ENCODE measurements around the gene STPG3. TPM values are rescaled to one million over a fixed set of nuclear protein-coding genes. Genes with fewer than 3 reads are reported as not detected.
A peak's percentile ranks its signal among the peaks of the same experiment; 100 is the strongest.

STPG3 gene
- total and polyA plus RNA-seq, 4 experiments from 2014 or later, result not detected

DNA sequence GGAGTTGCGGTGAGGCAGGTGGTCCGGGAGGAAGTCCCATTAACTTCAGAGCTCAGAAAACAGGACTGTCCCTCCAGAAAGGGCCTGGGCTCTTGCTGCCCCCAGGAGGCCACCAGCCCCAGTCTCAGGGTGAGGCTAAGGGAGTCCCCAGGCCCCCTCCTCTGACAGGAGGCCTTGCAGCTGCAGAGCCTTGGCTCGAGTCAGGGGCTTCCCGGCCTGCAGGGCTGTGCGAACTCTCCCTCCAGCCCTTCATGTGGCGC lies 3.2 kb upstream of the STPG3 start:
- ChIA-PET CTCF (ENCODE audit: partially characterized antibody) (interaction anchor here (1.4 kb wide), 1 partner anchor 11 kb away, joined by 6 read pairs; no protein-coding TSS in a partner anchor), POLR2A (ENCODE audit: partially characterized antibody) (interaction anchor here (1.2 kb wide), 1 partner anchor 47 kb away, joined by 4 read pairs; the partner anchor contains the start of gene TPRN)
- Mint-ChIP-seq H3K36me3 (peaks cover 2 to 3% of the 10 kb centered on the region in 2 donors), H3K4me3 (no peak overlapping the region), H3K27me3 (no peaks in the 10 kb centered on the region), H3K27ac (peak overlapping the region in 1 of 7 donors; percentile 40), H3K9me3 (peaks cover 0 to 2% (median 0%) of the 10 kb centered on the region in 8 donors), H3K4me1 (peaks cover 0 to 15% (median 8%) of the 10 kb centered on the region in 4 donors)
- intact Hi-C loops (cut with micrococcal nuclease), result no loop called here
- H3K27me3 ChIP-seq (ENCODE audit: insufficient read depth, low read length), result no peaks in the 10 kb centered on the region
- DNase-seq, result no peak
- no peaks in the 10 kb centered on the region for H3K9me3 ChIP-seq (ENCODE audit: control insufficient read depth in 1 of 2, low read length in 2 of 2)
- no peak overlapping the region for H3K4me3 ChIP-seq (ENCODE audit: low read length in 2 of 2)
- peaks cover 9% of the 10 kb centered on the region for H3K36me3 ChIP-seq (ENCODE audit: insufficient read depth, low read length)
- H3K27ac ChIP-seq (ENCODE audit: low read depth, low read length), result no peak overlapping the region
- peaks cover 5% of the 10 kb centered on the region for H3K4me1 ChIP-seq (ENCODE audit: insufficient read depth, low read length)

DNA sequence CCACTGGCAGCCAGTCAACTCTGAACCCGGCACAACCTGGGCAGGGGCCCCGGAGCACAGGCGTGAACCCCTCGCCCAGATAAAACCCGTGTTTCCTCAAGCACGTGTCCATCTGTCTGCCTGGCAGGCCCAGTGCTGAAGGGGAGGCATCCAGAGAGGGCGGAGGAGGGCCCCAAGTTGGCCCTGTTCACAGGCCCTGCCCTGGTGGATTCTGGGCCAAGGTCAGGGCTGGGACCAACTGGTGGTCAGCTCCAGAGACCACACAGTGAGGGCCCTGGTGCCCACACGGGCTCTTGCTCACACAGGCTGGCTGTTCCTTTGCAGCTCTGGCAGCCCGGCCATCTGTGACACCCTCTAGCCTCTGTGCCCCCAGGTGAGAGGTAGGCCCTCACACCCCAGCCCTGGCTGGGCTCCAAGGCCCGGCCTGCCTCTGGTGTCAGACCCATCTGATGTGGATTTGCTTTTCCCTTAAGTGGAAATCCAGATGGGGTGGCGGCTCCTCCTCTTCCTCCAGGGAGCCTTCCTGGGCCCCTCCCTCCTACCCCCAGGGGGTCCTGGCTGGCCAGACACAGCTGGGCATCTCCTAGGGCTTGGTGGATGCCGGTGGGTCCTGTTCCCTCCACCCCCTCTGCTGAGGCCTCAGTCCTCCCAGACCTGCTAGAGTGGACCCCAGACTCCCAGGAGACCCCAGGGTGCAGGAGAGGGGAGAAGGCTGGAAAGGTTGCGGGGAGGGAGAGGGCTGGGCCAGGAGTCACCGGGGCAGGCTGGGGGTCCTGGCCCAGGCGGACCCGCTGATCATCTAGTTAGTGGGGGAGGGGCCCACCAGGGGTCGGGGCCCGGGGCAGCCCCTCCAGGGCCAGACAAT lies 525 bp upstream of the STPG3 start:
- POLR2A ChIA-PET (ENCODE audit: partially characterized antibody), result interaction anchor here (10.6 kb wide), 1 partner anchor 9 kb away, joined by 260 read pairs; the partner anchor contains the start of gene TUBB4B
- no peak overlapping the region for H3K27ac ChIP-seq (ENCODE audit: low read depth, low read length)
- Mint-ChIP-seq H3K9me3 (peaks cover 0 to 3% (median 0%) of the 10 kb centered on the region in 8 donors), H3K4me1 (peaks cover under 1 to 6% (median 2%) of the 10 kb centered on the region in 4 donors), H3K27ac (no peak overlapping the region), H3K36me3 (peaks cover 0 to under 1% of the 10 kb centered on the region in 2 donors), H3K27me3 (no peaks in the 10 kb centered on the region), H3K4me3 (no peak overlapping the region)
- H3K27me3 ChIP-seq (ENCODE audit: insufficient read depth, low read length), result no peaks in the 10 kb centered on the region
- H3K4me1 ChIP-seq (ENCODE audit: insufficient read depth, low read length), result peaks cover 9% of the 10 kb centered on the region
- DNase-seq, result peak in 1 of 5 donors; percentile 12
- intact Hi-C loops (cut with micrococcal nuclease), result no loop called here
- no peak overlapping the region for H3K4me3 ChIP-seq (ENCODE audit: low read length in 2 of 2)
- H3K36me3 ChIP-seq (ENCODE audit: insufficient read depth, low read length), result no peaks in the 10 kb centered on the region
- no peaks in the 10 kb centered on the region for H3K9me3 ChIP-seq (ENCODE audit: control insufficient read depth in 1 of 2, low read length in 2 of 2)
- CTCF ChIA-PET (ENCODE audit: partially characterized antibody), result no interaction called here

DNA sequence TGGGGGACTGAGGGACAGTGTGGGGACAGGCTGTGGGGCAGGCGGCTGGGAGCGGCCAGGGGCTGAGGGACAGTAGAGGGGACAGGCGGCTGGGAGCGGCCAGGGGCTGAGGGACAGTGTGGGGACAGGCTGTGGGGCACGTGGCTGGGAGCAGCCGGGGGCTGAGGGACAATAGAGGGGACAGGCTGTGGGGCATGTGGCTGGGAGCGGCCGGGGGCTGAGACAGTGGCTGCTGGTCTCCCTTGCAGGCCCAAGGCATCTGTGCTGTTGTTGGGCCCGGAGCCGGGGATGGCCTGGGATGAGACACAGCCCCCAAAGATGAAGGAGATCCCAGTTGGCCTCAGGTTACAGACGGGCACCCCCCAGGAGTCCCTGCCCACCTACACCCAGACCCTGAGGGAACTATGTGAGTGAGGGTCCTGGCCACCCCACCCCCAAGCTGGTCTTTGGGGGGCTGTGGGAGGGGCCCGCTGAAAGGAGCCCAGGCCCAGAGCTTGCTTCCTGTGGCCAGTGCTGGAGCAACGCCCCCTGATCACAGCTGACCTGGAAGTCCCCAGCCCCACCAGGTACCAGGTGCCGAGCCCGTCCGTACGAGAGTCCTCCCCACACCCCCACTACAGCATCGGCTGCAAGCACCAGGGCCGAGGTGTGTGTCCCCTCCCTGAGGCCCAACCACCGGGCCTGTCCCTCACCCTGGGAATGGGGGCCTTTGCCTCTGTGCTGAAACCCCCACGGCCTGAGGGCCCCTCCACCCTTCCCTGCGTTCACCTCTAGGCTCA lies 593 bp downstream of the STPG3 start:
- Mint-ChIP-seq H3K27me3 (no peaks in the 10 kb centered on the region), H3K9me3 (peaks cover 0 to 3% (median 0%) of the 10 kb centered on the region in 8 donors), H3K4me1 (peaks cover 2 to 17% (median 7%) of the 10 kb centered on the region in 4 donors), H3K27ac (no peak overlapping the region), H3K4me3 (no peak overlapping the region), H3K36me3 (peaks cover 0 to 3% of the 10 kb centered on the region in 2 donors)
- intact Hi-C loops (cut with micrococcal nuclease), result no loop called here
- H3K4me3 ChIP-seq (ENCODE audit: low read length in 2 of 2), result no peak overlapping the region
- ChIA-PET CTCF (ENCODE audit: partially characterized antibody) (no interaction called here), POLR2A (ENCODE audit: partially characterized antibody) (interaction anchor here (1.2 to 10.6 kb wide), 2 partner anchors 11 to 50 kb away, joined by 3 to 260 read pairs; partner anchors contain the start of gene TUBB4B)
- H3K36me3 ChIP-seq (ENCODE audit: insufficient read depth, low read length), result no peaks in the 10 kb centered on the region
- no peaks in the 10 kb centered on the region for H3K9me3 ChIP-seq (ENCODE audit: control insufficient read depth in 1 of 2, low read length in 2 of 2)
- H3K27ac ChIP-seq (ENCODE audit: low read depth, low read length), result no peak overlapping the region
- H3K27me3 ChIP-seq (ENCODE audit: insufficient read depth, low read length), result no peaks in the 10 kb centered on the region
- peak in 1 of 5 donors; percentile 28 for DNase-seq
- H3K4me1 ChIP-seq (ENCODE audit: insufficient read depth, low read length), result peaks cover 20% of the 10 kb centered on the region

DNA sequence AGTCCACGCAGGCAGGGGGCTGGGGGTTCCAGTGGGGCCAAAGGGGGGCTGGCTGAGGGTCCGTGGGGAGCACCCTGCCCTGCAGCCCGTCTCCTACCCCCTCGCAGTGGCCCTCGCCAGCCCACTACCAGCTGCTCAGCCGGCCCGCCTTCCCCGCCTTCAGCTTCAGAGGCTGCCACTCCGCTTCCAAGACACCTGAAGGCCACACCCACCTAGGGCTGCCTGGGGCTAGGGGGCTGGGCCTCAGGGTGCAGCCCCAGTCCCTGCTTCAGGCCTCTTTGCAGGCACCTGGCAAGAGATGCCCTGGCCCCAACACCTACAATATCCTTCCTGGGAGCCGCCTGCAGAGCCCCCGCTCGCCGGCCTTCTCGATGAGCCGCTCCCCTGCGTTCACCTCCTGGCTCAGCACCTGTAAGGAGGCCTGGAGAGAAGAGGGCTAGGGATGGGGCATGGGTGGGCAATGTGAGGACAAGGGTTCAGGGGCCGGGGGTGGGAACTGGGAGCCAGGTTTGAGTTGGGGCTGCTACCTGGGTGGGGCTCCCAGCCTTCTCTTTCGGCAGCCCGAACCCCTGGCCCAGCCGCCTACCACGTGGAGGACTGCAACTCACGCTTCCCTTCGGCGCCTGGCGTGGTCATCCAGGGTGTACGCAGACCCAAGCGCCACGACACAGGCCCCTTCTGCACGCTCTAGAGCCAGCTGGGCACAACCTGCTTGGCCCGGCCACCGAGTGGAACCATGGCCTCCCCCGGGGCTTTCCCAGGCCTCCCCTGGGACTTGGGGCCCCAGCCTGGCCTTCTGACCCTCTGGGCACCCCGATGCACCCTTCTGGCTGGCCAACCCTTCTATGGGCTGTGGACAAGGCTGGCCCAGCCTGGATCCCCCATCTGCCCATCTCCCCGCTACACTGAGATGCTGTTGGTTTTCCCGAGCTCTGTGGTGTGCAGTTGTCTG lies 1.7 kb downstream of the STPG3 start:
- H3K4me3 Mint-ChIP-seq, result peak overlapping the region in 1 of 8 donors; percentile 89
- no peak overlapping the region for H3K27ac ChIP-seq (ENCODE audit: low read depth, low read length)
- intact Hi-C loops (cut with micrococcal nuclease), result no loop called here
- H3K9me3 ChIP-seq (ENCODE audit: control insufficient read depth in 1 of 2, low read length in 2 of 2), result no peaks in the 10 kb centered on the region
- H3K4me3 ChIP-seq (ENCODE audit: low read length in 2 of 2), result no peak overlapping the region
- peaks cover 0 to 3% (median 0%) of the 10 kb centered on the region in 8 donors for H3K9me3 Mint-ChIP-seq
- ChIA-PET CTCF (ENCODE audit: partially characterized antibody) (interaction anchor here (2.0 kb wide), 1 partner anchor 16 kb away, joined by 10 read pairs; no protein-coding TSS in a partner anchor), POLR2A (ENCODE audit: partially characterized antibody) (interaction anchor here (1.1 to 10.6 kb wide), 3 partner anchors 12 to 52 kb away, joined by 3 to 260 read pairs (median 3); partner anchors contain the start of gene TUBB4B)
- H3K27me3 Mint-ChIP-seq, result no peaks in the 10 kb centered on the region
- DNase-seq, result peak in 1 of 5 donors; percentile 36
- no peak overlapping the region for H3K27ac Mint-ChIP-seq
- H3K27me3 ChIP-seq (ENCODE audit: insufficient read depth, low read length), result no peaks in the 10 kb centered on the region
- H3K4me1 ChIP-seq (ENCODE audit: insufficient read depth, low read length), result peaks cover 25% of the 10 kb centered on the region
- H3K36me3 Mint-ChIP-seq, result peaks cover 0 to 3% of the 10 kb centered on the region in 2 donors
- no peaks in the 10 kb centered on the region for H3K36me3 ChIP-seq (ENCODE audit: insufficient read depth, low read length)
- peaks cover 2 to 24% (median 10%) of the 10 kb centered on the region in 4 donors for H3K4me1 Mint-ChIP-seq

DNA sequence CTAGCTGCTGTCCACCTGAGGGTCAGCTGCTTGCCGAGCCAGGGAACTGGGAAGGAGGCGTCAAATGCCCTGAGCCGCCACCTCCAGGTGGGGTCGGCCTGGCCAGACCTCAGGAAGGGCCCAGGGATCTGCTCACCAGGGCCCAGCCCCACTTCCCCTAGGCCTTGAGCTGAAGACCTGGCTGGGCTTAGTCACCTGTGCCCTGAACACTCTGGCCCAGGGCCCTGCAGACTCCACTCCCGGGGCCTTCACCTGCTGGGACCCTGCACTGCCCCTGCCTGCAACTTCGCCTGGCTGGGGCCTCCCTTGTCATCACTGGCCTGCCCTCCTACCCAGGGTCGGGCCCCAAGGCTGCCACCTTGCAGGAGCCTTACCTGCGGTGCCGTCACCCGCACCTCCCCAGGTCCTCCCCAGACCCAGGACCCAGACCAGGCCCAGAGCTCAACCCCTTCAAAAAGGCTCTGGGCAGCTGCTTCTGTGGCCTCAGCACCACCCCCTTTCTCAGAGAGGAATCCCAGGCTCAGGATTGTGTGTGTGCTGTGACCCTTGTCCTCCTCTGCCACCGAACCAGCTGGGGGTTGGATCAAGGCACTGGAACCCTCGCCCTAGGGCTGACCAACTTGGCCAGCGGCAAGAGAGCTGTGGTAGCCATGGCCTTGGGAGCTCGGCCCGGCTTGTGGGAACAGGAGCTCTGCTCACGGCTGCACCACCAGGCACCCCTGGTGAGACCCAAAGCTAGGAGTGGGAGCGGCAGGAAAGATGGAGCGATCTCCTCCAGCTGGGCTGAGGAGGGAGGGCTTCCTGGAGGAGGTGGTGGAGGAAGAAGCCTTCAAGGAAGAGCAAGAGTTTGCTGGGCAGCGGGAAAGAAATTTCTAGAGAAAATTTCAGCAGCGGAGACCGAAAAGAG lies 2.9 kb downstream of the STPG3 start:
- Mint-ChIP-seq H3K4me1 (peaks cover 2 to 24% (median 10%) of the 10 kb centered on the region in 4 donors), H3K36me3 (peaks cover 0 to 3% of the 10 kb centered on the region in 2 donors), H3K27ac (peak overlapping the region in 5 of 7 donors; percentile 50 to 79 (median 74)), H3K4me3 (peak overlapping the region; percentile 81 to 89 (median 85)), H3K27me3 (no peaks in the 10 kb centered on the region), H3K9me3 (peaks cover 0 to 3% (median 0%) of the 10 kb centered on the region in 8 donors)
- Histone ChIP-seq H3K27me3 (ENCODE audit: insufficient read depth, low read length) (no peaks in the 10 kb centered on the region), H3K4me1 (ENCODE audit: insufficient read depth, low read length) (peaks cover 25% of the 10 kb centered on the region), H3K27ac (ENCODE audit: low read depth, low read length) (peak overlapping the region; percentile 56), H3K4me3 (ENCODE audit: low read length in 2 of 2) (peak overlapping the region in 1 of 2 donors; percentile 81), H3K36me3 (ENCODE audit: insufficient read depth, low read length) (peaks cover 5% of the 10 kb centered on the region), H3K9me3 (ENCODE audit: control insufficient read depth in 1 of 2, low read length in 2 of 2) (no peaks in the 10 kb centered on the region)
- DNase-seq, result peak in 1 of 5 donors; percentile 40
- ChIA-PET POLR2A (ENCODE audit: partially characterized antibody) (interaction anchor here (0.9 to 10.6 kb wide), 11 partner anchors 13 to 167 kb away, joined by 3 to 260 read pairs (median 5); partner anchors contain the start of genes ANAPC2, MAN1B1, RNF208 and SSNA1), CTCF (ENCODE audit: partially characterized antibody) (interaction anchor here (0.9 to 2.0 kb wide), 7 partner anchors 11 to 158 kb away, joined by 3 to 10 read pairs (median 3); partner anchors contain the start of gene TUBB4B)
- intact Hi-C loops (cut with micrococcal nuclease), result no loop called here

Measured in CD4-positive, alpha-beta memory T cell (primary cell).